Colonic mucosa (tissue), 4 donors: ENCODE results near the gene FBXO2. TPM values are rescaled to one million over a fixed set of nuclear protein-coding genes. Genes with fewer than 3 reads are reported as not detected.

Experiments
- DNase-seq: peaks from one replicate; pipeline ENCODE4 v3.0.0-alpha.2; 2020
- H3K27ac ChIP-seq: fragments of 200-600 bp; one replicate; pipeline ENCODE4 v1.8.0; 2021
- H3K27me3 ChIP-seq: fragments of 200-600 bp; one replicate; pipeline ENCODE4 v1.8.0; 2021
- H3K36me3 ChIP-seq: fragments of 200-600 bp; one replicate; pipeline ENCODE4 v1.8.0; 2021
- H3K4me1 ChIP-seq: fragments of 200-600 bp; one replicate; pipeline ENCODE4 v1.8.0; 2021; ENCODE audit warnings: mild to moderate bottlenecking
- H3K4me3 ChIP-seq: fragments of 200-600 bp; one replicate; pipeline ENCODE4 v1.8.0; 2021
- H3K9ac ChIP-seq, 2 donors: one replicate each; pipeline ENCODE4 v1.7.0; 2013; ENCODE audit warnings: control low read depth in 2 of 2, low read depth in 2 of 2, low read length in 2 of 2
- H3K9me3 ChIP-seq: fragments of 200-600 bp; one replicate; pipeline ENCODE4 v1.8.0; 2021
- CTCF ChIP-seq: fragments of 200-600 bp; IDR thresholded peaks from one replicate; pipeline ENCODE4 v1.8.0; 2022; ENCODE audit warnings: antibody characterized with exemption, mild to moderate bottlenecking
- intact Hi-C: fragments of 100-400 bp; cut with DNase I; formaldehyde crosslinking; loops from one replicate; pipeline ENCODE4 v1.14.1; 2022
- total RNA-seq, 2 donors: library from RNA; stranded (reverse); fragmentation: NEBNext Ultra II Directional in 1 of 2; extraction: Animal tissue kit (Norgen Biotek cat#: 25700) in 1 of 2; gene quantifications; one replicate each; pipeline ENCODE4 v1.2.1, GENCODE V29; 2021
- donor health status: healthy.
- donor health status: DM: no; HTN: no; CAD: no.
- donor health status: DM: no; HTN: no; CAD: no.

The FBXO2 gene
- total RNA-seq, 2 donors from 2014 or later: 1.2 TPM

GRCh38 chr1:11664336-11665065, 10.3 kb upstream of the FBXO2 start:
- H3K4me1 ChIP-seq: no peaks in the 10 kb centered on the region
- no peaks in the 10 kb centered on the region for H3K36me3 ChIP-seq
- H3K27me3 ChIP-seq: no peaks in the 10 kb centered on the region
- H3K9ac ChIP-seq: peak overlapping the region; percentile 55 to 79
- H3K4me3 ChIP-seq: peak overlapping the region; percentile 55
- peak; percentile 37 for DNase-seq
- peak; percentile 2 for TF ChIP-seq CTCF
- peak overlapping the region; percentile 55 for H3K27ac ChIP-seq
- H3K9me3 ChIP-seq: no peaks in the 10 kb centered on the region
- intact Hi-C loops: no loop called here

- intact Hi-C loops: no loop called here
- TF ChIP-seq CTCF: no peak
- no peaks in the 10 kb centered on the region for H3K27me3 ChIP-seq
- no peaks in the 10 kb centered on the region for H3K4me1 ChIP-seq
- no peaks in the 10 kb centered on the region for H3K9me3 ChIP-seq
- no peak overlapping the region for H3K4me3 ChIP-seq
- H3K36me3 ChIP-seq: no peaks in the 10 kb centered on the region
- DNase-seq: no peak
- no peak overlapping the region for H3K27ac ChIP-seq
- no peak overlapping the region for H3K9ac ChIP-seq
Measured at GRCh38 chr1:11661103-11661502, 6.9 kb upstream of the FBXO2 start.

DNA sequence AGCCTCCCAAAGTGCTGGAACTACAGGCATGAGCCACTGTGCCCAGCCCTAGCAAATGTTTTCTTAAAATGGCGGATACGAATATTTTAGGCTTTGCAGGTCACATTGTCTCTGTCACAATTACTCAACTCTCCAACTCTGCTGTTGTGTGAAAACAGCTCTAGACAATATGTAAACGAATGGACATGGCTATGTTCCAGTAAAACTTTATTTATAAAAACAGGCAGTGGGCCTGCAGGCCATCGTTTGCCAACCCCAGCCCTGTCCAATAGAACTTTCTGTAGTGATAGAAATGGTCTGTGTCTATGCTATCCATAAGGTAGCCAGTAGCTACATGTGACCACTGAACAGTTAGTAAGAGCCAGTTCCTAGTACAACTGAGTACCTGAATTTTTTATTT, 5.5 kb upstream of the FBXO2 start:
- Histone ChIP-seq H3K27ac (no peak overlapping the region), H3K4me3 (no peak overlapping the region), H3K9ac (no peak overlapping the region), H3K36me3 (no peaks in the 10 kb centered on the region), H3K4me1 (no peaks in the 10 kb centered on the region), H3K9me3 (no peaks in the 10 kb centered on the region), H3K27me3 (no peaks in the 10 kb centered on the region)
- intact Hi-C loops: no loop called here
- TF ChIP-seq CTCF: no peak
- DNase-seq: no peak

DNA sequence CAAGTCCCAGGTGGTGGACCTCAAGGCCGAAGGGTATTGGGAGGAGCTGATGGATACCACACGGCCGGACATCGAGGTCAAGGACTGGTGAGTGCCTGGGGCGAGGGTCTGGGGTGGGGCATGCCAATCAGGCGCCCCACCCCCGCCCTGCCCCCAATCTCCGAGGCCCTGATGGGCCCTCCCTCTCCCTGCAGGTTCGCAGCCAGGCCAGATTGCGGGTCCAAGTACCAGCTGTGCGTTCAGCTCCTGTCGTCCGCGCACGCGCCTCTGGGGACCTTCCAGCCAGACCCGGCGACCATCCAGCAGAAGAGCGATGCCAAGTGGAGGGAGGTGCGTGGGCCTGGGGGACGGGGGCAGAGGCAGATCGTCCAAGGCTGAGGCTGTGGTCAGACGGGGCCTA, 4.3 kb upstream of the FBXO2 start:
- Histone ChIP-seq H3K9ac (no peak overlapping the region), H3K36me3 (no peaks in the 10 kb centered on the region), H3K4me1 (no peaks in the 10 kb centered on the region), H3K27ac (no peak overlapping the region), H3K4me3 (no peak overlapping the region), H3K27me3 (no peaks in the 10 kb centered on the region), H3K9me3 (no peaks in the 10 kb centered on the region)
- no peak for TF ChIP-seq CTCF
- DNase-seq: no peak
- intact Hi-C loops: no loop called here

DNA sequence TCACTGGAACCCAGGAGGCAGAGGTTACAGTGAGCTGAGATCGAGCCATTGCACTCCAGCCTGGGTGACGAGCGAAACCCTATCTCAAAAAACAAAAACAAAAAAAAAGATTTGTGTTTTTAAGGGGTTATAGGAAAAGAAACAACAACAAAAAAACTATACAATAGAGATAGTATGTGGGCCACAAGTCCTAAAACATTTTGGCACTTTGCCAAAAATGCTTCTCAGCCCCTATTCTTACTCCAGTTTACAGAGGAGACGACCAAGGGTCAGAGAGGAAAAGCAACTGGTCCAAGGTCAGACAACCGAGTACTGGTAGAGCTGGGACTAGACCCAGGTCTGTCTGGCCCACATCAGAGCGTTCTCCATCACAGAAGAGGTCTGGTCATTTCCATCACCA, 3.4 kb upstream of the FBXO2 start:
- intact Hi-C loops: no loop called here
- Histone ChIP-seq H3K36me3 (no peaks in the 10 kb centered on the region), H3K4me1 (no peaks in the 10 kb centered on the region), H3K9me3 (no peaks in the 10 kb centered on the region), H3K9ac (no peak overlapping the region), H3K4me3 (no peak overlapping the region), H3K27ac (no peak overlapping the region), H3K27me3 (no peaks in the 10 kb centered on the region)
- DNase-seq: no peak
- TF ChIP-seq CTCF: no peak
